HFFc6 (cell line): ENCODE data around the gene VPS9D1. TPM values are rescaled to one million over a fixed set of nuclear protein-coding genes. Genes with fewer than 3 reads are reported as not detected.

ENCODE experiments used
- DNase-seq: peaks from one replicate; pipeline ENCODE4 v3.0.0-alpha.2; 2018
- H3K27ac Mint-ChIP-seq: 2 replicates; pipeline ENCODE4 v1.8.0; 2020; ENCODE audit warnings: mild to moderate bottlenecking, mixed read lengths
- H3K27me3 Mint-ChIP-seq: 2 replicates; pipeline ENCODE4 v1.8.0; 2021; ENCODE audit warnings: mild to moderate bottlenecking, moderate library complexity, mixed read lengths; ENCODE audit not compliant: insufficient read depth
- H3K36me3 Mint-ChIP-seq: 2 replicates; pipeline ENCODE4 v1.8.0; 2021; ENCODE audit warnings: low read depth, mixed read lengths
- H3K4me1 Mint-ChIP-seq: 2 replicates; pipeline ENCODE4 v1.8.0; 2020; ENCODE audit warnings: low read depth, mixed read lengths
- H3K4me3 Mint-ChIP-seq: 2 replicates; pipeline ENCODE4 v1.8.0; 2020; ENCODE audit warnings: mild to moderate bottlenecking, moderate library complexity, mixed read lengths
- H3K9me3 Mint-ChIP-seq: 2 replicates; pipeline ENCODE4 v1.8.0; 2020; ENCODE audit warnings: mild to moderate bottlenecking, mixed read lengths
- CTCF ChIP-seq: fragments of 200-600 bp; sonication (generic); IDR thresholded peaks from 2 replicates; pipeline ENCODE4 v1.5.0; 2021; ENCODE audit warnings: antibody characterized with exemption, mild to moderate bottlenecking
- total RNA-seq, 6 experiments: library from RNA; stranded (reverse); fragmentation: NEBNext Ultra II Directional; extraction: Animal tissue kit (Norgen Biotek cat#: 25700); gene quantifications; 2 replicates in 1 of 6; 3 replicates in 5 of 6; pipeline ENCODE4 v1.2.3, GENCODE V29; 2021

The VPS9D1 gene
- total RNA-seq, 6 experiments from 2014 or later, result 12.7 to 19.3 (median 16.1) TPM

DNA sequence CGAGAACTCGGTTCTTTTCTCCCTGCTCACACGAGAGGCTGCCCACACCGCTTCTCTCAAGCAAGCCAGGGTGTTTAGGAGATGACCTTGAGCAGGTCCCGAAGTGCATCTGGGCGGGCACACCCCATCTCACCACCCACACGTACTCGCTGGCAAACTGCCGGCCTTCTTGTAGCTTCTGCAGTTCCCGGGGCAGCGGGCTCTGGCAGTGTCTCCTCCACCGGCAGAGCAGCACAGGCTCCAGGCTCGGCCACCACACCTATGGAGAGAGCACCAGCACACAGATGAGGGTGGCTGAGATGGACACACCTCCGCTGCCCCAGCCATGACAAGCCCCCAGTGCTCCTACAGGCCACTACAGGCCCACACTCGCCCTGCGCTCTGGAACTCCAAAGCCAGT lies 24.1 kb upstream of the VPS9D1 start:
- TF ChIP-seq CTCF, result no peak
- H3K4me3 Mint-ChIP-seq, result no peak overlapping the region
- no peaks in the 10 kb centered on the region for H3K9me3 Mint-ChIP-seq
- H3K36me3 Mint-ChIP-seq, result peaks cover 9% of the 10 kb centered on the region; the same call in 1 of the 2 replicates
- H3K27me3 Mint-ChIP-seq, result peaks cover 6% of the 10 kb centered on the region
- H3K27ac Mint-ChIP-seq, result no peak overlapping the region; the same call in 1 of the 2 replicates
- H3K4me1 Mint-ChIP-seq, result no peaks in the 10 kb centered on the region
- DNase-seq, result no peak

DNA sequence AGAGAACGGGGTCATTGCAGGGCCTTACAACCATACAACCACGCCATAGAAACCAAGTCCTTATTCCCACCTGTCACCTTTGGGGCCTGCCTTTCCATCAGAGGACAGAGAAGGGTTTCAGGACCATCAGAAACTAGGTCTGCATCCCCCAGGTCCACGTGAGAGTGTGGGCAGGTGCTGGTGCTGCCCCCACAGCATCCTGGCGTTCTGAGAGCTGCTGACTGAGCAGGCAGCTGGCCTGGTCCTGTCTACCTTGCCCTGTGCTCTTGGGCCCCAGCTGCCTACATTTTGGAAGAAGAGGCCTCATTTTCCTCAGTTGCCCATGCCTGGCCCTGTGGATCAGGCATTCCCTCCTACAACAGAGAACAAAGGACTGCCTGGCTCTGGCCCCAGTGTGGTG lies 22.2 kb upstream of the VPS9D1 start:
- Mint-ChIP-seq H3K27ac (peak overlapping the region; percentile 20), H3K4me1 (no peaks in the 10 kb centered on the region), H3K27me3 (peaks cover 6% of the 10 kb centered on the region), H3K9me3 (no peaks in the 10 kb centered on the region), H3K36me3 (no peaks in the 10 kb centered on the region), H3K4me3 (no peak overlapping the region)
- TF ChIP-seq CTCF, result no peak
- no peak for DNase-seq

DNA sequence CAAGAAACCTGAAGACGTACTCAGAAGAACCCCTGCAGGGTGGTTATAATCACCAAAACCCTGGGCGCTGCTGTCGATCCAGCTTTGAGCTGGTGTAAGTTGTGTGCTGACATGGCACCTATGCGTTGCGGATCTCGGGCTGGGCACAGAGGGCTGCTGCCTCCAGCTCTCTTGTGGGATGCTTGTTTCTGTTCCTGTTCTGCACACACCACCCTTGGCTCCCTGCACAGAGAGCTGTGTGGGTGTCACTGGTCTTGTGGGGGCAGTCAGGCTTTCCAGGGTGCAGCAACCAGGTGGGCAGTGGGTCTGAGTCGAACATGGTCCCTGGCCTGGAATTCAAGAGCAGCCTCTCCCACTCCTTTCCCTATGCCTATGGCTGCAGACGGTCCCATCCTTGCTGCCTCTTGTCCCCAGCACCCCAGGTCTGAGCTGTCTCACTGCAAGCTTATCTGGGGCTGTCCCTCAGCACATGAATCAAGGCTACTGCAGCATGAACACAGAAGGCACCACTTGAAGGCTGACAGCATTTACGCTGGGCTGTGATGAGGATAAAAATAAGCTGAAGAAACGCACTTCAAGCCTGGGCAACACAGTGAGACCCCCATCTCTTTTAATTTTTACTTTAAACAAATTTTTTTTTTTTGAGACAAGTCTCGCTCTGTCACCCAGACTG lies 20.8 kb upstream of the VPS9D1 start:
- no peaks in the 10 kb centered on the region for H3K36me3 Mint-ChIP-seq
- no peak for DNase-seq
- no peak overlapping the region for H3K27ac Mint-ChIP-seq
- TF ChIP-seq CTCF, result no peak
- no peaks in the 10 kb centered on the region for H3K4me1 Mint-ChIP-seq
- no peak overlapping the region for H3K4me3 Mint-ChIP-seq
- H3K27me3 Mint-ChIP-seq, result peaks cover 6% of the 10 kb centered on the region
- no peaks in the 10 kb centered on the region for H3K9me3 Mint-ChIP-seq

DNA sequence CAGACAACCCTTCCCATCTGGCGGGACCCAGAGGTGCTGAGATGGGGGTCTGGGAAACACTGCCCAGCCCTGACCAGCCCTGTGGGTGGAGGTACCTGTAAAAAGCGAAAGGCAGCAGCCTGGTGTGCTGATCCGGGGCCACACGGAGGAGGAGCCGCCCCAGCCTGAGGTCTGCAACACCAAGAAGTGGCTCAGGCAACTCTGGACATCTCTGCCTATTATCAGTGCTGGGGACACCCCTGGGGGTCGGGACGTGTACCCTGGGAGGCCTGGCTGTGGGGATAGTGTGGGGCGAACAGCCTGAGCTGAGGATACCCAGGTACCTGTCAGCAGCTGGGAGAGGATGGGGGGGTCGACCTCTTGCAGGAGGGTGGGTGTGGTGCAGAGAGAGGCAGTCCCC lies 18.7 kb upstream of the VPS9D1 start:
- Mint-ChIP-seq H3K36me3 (peaks cover 12% of the 10 kb centered on the region), H3K9me3 (no peaks in the 10 kb centered on the region), H3K27me3 (peaks cover 4% of the 10 kb centered on the region), H3K4me1 (no peaks in the 10 kb centered on the region), H3K27ac (no peak overlapping the region), H3K4me3 (no peak overlapping the region)
- no peak for DNase-seq
- TF ChIP-seq CTCF, result no peak

DNA sequence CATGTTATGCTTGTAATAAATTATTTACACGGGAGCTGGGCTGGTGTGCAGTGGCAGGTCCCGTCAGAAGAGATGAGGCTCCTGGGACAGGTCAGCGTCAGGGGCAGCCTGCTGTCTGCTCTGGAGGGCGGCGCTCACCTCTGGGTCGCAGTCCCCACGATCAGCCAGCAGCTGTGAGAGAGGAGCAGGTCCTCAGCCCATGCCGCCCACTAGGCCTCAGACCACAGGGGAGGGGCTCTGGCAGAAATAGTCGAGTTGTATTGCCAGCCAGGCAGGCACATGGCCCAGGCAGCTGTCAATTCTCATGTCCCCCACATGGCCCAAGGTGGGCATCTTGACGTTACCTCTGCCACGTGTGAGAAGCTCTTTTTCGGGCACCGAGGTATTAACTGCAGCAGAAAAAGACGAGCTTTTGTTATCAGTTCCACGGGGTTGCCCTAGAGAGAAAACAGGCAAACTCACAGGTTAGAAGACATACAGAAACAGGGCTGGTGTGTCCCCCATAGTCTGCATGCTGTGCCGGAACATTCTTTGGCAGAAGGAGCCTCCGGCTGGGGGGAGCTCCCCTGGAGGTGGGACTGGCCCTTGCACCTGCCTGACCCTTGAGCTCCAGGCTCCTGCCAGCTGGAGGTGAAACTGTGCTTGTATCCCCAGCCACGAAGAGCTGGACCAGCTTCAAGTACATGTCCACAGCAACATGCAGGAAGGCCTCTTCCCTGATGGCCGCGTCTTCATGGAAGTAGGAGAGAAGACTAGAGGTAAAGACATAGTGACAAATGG lies 18.0 kb upstream of the VPS9D1 start:
- DNase-seq, result no peak
- H3K4me3 Mint-ChIP-seq, result no peak overlapping the region
- H3K4me1 Mint-ChIP-seq, result no peaks in the 10 kb centered on the region
- TF ChIP-seq CTCF, result no peak
- peaks cover 16% of the 10 kb centered on the region for H3K36me3 Mint-ChIP-seq
- no peaks in the 10 kb centered on the region for H3K9me3 Mint-ChIP-seq
- peaks cover 4% of the 10 kb centered on the region for H3K27me3 Mint-ChIP-seq
- H3K27ac Mint-ChIP-seq, result no peak overlapping the region
